Esophagus muscularis mucosa (tissue), 4 donors: Measurements from ENCODE around the gene AMFR. TPM values are rescaled to one million over a fixed set of nuclear protein-coding genes. Genes with fewer than 3 reads are reported as not detected.

ENCODE experiments used
- DNase-seq: peaks from one replicate; pipeline ENCODE4 v3.0.0-alpha.2; 2017; ENCODE audit errors: extremely low spot score
- H3K27ac ChIP-seq, 4 donors: fragments of 200-600 bp; sonication (generic); replicated peaks in 1 of 4; 1 replicate in 3 of 4; 2 replicates in 1 of 4; pipeline ENCODE4 v1.5.1; 2016 to 2019; ENCODE audit warnings: mild to moderate bottlenecking in 1 of 4
- H3K27me3 ChIP-seq, 4 donors: fragments of 200-600 bp; sonication (generic); one replicate each; pipeline versions ENCODE4 v1.5.1 to v1.6.0; 2016 to 2019
- H3K36me3 ChIP-seq, 4 donors: fragments of 200-600 bp; sonication (generic); one replicate each; pipeline ENCODE4 v1.5.1; 2016 to 2019
- H3K4me1 ChIP-seq, 4 donors: fragments of 200-600 bp; sonication (generic); one replicate each; pipeline ENCODE4 v1.5.1; 2016 to 2019
- H3K4me3 ChIP-seq, 4 donors: fragments of 200-600 bp; sonication (generic); 1 replicate in 2 of 4; 2 replicates in 2 of 4; pipeline ENCODE4 v1.5.1; 2016 to 2019; ENCODE audit warnings: mild to moderate bottlenecking in 4 of 4, moderate library complexity in 1 of 4
- H3K9me3 ChIP-seq, 4 donors: fragments of 200-600 bp; sonication (generic); 1 replicate in 3 of 4; 2 replicates in 1 of 4; pipeline ENCODE4 v1.5.1; 2016 to 2019
- CTCF ChIP-seq, 3 experiments: fragments of 200-600 bp in 2 of 3; fragments of 450-650 bp in 1 of 3; sonication (generic) in 2 of 3; IDR thresholded peaks; one replicate each; pipeline ENCODE4 v1.5.1; 2017 to 2019; ENCODE audit warnings: antibody characterized with exemption in 3 of 3, mild to moderate bottlenecking in 2 of 3, moderate library complexity in 1 of 3
- EP300 ChIP-seq: sonication (generic); formaldehyde crosslinking; IDR thresholded peaks from one replicate; pipeline ENCODE4 v1.6.1; 2017; ENCODE audit warnings: antibody characterized with exemption
- POLR2A ChIP-seq: fragments of 450-650 bp; IDR thresholded peaks from one replicate; pipeline ENCODE4 v1.6.1; 2017; ENCODE audit warnings: antibody characterized with exemption, moderate library complexity, mild to moderate bottlenecking, low read depth
- POLR2AphosphoS5 ChIP-seq, 2 donors: sonication (generic); formaldehyde crosslinking; IDR thresholded peaks; one replicate each; pipeline ENCODE4 v1.6.1; 2017; ENCODE audit warnings: antibody characterized with exemption in 2 of 2
- WGBS: methylation state at CpG from one replicate; pipeline ENCODE4 v1.1.5; 2018; 5-methylcytosine and 5-hydroxymethylcytosine counted together
- intact Hi-C: fragments of 100-400 bp; cut with DNase I; formaldehyde crosslinking; loops from one replicate; pipeline ENCODE4 v1.15.1; 2023
- total RNA-seq, 4 donors: library from RNA; depleted of rRNA; stranded (reverse); fragments of >200 nt; gene quantifications; one replicate each; pipeline versions ENCODE4 v1.1.0 to v1.2.1, GENCODE V29; 2016

Gene AMFR
- total RNA-seq, 4 donors from 2014 or later = 150 to 205 (median 179) TPM

DNA sequence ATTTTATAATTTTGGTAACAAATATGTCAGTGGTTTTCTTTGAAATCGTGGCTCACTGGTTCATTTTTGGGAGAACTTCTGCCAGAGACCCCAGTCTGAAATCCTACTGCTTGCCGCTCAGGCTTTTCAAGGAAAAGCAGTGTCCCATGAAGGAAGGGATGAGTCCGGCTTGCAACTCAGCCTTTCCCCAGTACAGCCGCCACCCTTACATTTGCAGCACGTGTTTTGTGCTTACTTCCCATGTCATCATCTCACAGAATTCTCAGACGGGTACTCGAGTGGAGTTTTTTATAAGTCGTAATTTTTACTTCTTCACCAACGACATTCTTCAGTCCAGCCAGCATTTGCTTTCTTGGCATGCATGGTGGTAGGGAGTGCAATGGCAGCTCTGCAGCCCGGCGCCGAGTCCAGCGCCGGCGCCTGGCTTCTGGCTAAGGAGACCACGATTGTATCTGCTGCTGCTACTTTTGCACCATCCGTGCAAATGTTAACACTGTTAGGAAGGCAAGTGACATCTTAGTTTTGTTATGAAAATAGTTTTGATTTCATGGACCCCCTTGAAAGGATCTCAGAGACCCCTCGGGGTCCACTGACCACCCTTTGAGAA is 111.0 kb downstream of the AMFR start:
- Histone ChIP-seq H3K27ac (no peak overlapping the region), H3K4me1 (peaks cover 0 to 10% (median 7%) of the 10 kb centered on the region in 4 donors), H3K4me3 (no peak overlapping the region), H3K36me3 (no peaks in the 10 kb centered on the region), H3K9me3 (no peaks in the 10 kb centered on the region), H3K27me3 (peaks cover 0 to 5% (median 0%) of the 10 kb centered on the region in 4 donors)
- 84% methylated on average over 18 of the region's 18 CpGs for WGBS
- no peak for DNase-seq
- no peak for TF ChIP-seq CTCF (IDR thresholded peaks at IDR 0.05)
- TF ChIP-seq POLR2AphosphoS5 (IDR thresholded peaks at IDR 0.05) = no peak
- TF ChIP-seq POLR2A = no peak
- no peak for TF ChIP-seq EP300
- intact Hi-C loops = no loop called here

GRCh38 chr16:56312556-56312955 is 112.8 kb downstream of the AMFR start:
- H3K27me3 ChIP-seq = no peaks in the 10 kb centered on the region
- 86% methylated on average over 1 of the region's 7 CpGs for WGBS
- no peak overlapping the region for H3K4me3 ChIP-seq
- intact Hi-C loops = no loop called here
- H3K4me1 ChIP-seq = no peaks in the 10 kb centered on the region
- H3K27ac ChIP-seq = no peak overlapping the region
- DNase-seq = no peak
- no peaks in the 10 kb centered on the region for H3K9me3 ChIP-seq
- TF ChIP-seq EP300 = no peak
- no peak for TF ChIP-seq POLR2A
- TF ChIP-seq POLR2AphosphoS5 (IDR thresholded peaks at IDR 0.05) = no peak
- TF ChIP-seq CTCF (IDR thresholded peaks at IDR 0.05) = no peak
- no peaks in the 10 kb centered on the region for H3K36me3 ChIP-seq

DNA sequence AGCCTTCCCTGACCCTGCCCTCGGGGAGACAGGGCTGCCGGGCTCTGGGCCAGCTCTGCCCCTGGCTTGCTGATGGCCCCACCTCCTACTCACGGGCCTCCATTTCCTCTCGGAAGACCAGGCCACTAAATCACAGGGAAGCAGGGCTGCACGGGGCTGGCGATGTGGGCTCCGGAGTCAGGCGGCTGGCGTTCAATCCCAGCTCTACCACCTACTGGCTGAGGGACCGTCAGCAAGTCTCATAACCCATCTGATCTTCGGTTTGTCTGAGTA is 113.4 kb downstream of the AMFR start:
- Histone ChIP-seq H3K27me3 (no peaks in the 10 kb centered on the region), H3K36me3 (no peaks in the 10 kb centered on the region), H3K4me3 (no peak overlapping the region), H3K9me3 (no peaks in the 10 kb centered on the region), H3K27ac (no peak overlapping the region), H3K4me1 (no peaks in the 10 kb centered on the region)
- intact Hi-C loops = no loop called here
- no peak for TF ChIP-seq CTCF (IDR thresholded peaks at IDR 0.05)
- TF ChIP-seq POLR2A = no peak
- TF ChIP-seq EP300 = no peak
- no peak for TF ChIP-seq POLR2AphosphoS5 (IDR thresholded peaks at IDR 0.05)
- DNase-seq = no peak
- 76% methylated on average over 6 of the region's 11 CpGs for WGBS

Other genes starting within 250 kb of the AMFR start
- 1 to 10 TPM; 2.1 to 6.8 (median 3.3) TPM for gene GNAO1, start 234.1 kb downstream of the AMFR start, total RNA-seq
- gene NUDT21, start 25.8 kb upstream of the AMFR start, total RNA-seq = 10 to 100 TPM; 35.5 to 46.7 (median 39.9) TPM
- gene OGFOD1, start 26.0 kb upstream of the AMFR start, total RNA-seq = 10 to 100 TPM; 18.3 to 47.1 (median 33.1) TPM
- 10 to 100 TPM; 33.2 to 47.8 (median 39.0) TPM for gene BBS2, start 94.5 kb upstream of the AMFR start, total RNA-seq
- gene MT4, start 139.5 kb upstream of the AMFR start, total RNA-seq = not detected
- 10 to 100 TPM in 1 of 4 donors, 1 to 10 TPM in 3; 2.0 to 12.5 (median 4.1) TPM for gene MT3, start 164.0 kb upstream of the AMFR start, total RNA-seq
- 100 to 1,000 TPM in 3 of 4 donors, 10 to 100 TPM in 1; 27.0 to 528 (median 116) TPM for gene MT2A, start 183.0 kb upstream of the AMFR start, total RNA-seq
- gene MT1E, start 200.2 kb upstream of the AMFR start, total RNA-seq = 100 to 1,000 TPM in 3 of 4 donors, 10 to 100 TPM in 1; 57.7 to 428 (median 146) TPM
- gene MT1M, start 207.1 kb upstream of the AMFR start, total RNA-seq = 10 to 100 TPM in 3 of 4 donors, 1 to 10 TPM in 1; 3.7 to 74.9 (median 14.9) TPM
- 100 to 1,000 TPM in 1 of 4 donors, 10 to 100 TPM in 1, 1 to 10 TPM in 1, not detected in 1; 1.7 to 371 (median 21.3) TPM for gene MT1A, start 213.1 kb upstream of the AMFR start, total RNA-seq
- gene MT1B, start 226.3 kb upstream of the AMFR start, total RNA-seq = not detected
- gene MT1F, start 232.4 kb upstream of the AMFR start, total RNA-seq = 1 to 10 TPM; 2.1 to 7.1 (median 5.0) TPM
- gene MT1G, start 242.5 kb upstream of the AMFR start, total RNA-seq = 10 to 100 TPM in 2 of 4 donors, 1 to 10 TPM in 1, not detected in 1; 4.9 to 59.0 (median 19.0) TPM
- gene MT1H, start 244.3 kb upstream of the AMFR start, total RNA-seq = not detected